ENCODE measurements around the gene BTN1A1. TPM values are rescaled to one million over a fixed set of nuclear protein-coding genes. Genes with fewer than 3 reads are reported as not detected.

Gene BTN1A1
- total and polyA plus RNA-seq, 9 of the 15 experiments (the other 6 are each of a cell fraction or from before 2014, with no cell fraction given), result 0.01 to 0.15 (median 0.06) TPM; not detected in 4

- TF ChIP-seq CHCHD3 (CRISPR knock-in tag; IDR thresholded peaks at IDR 0.05) (no peak), TGIF2 (CRISPR knock-in tag; IDR thresholded peaks at IDR 0.05) (no peak), MTA3 (IDR thresholded peaks at IDR 0.05; ENCODE audit: borderline replicate concordance) (peak; percentile 96), TRIM28 (IDR thresholded peaks at IDR 0.05) (no peak; the same call in 1 of the 2 replicates), KLF13 (tag; IDR thresholded peaks at IDR 0.05; ENCODE audit: borderline replicate concordance, low read depth) (peak; percentile 54; the same call in 1 of the 2 replicates), ZNF197 (CRISPR knock-in tag; IDR thresholded peaks at IDR 0.05; ENCODE audit: low read depth) (0 out of 2 replicates have a peak, but pooled peaks have one; percentile 80), ZNF75A (CRISPR knock-in tag; IDR thresholded peaks at IDR 0.05) (no peak), DEAF1 (CRISPR knock-in tag; IDR thresholded peaks at IDR 0.05) (no peak), PHB (CRISPR knock-in tag; IDR thresholded peaks at IDR 0.05) (no peak), U2AF1 (optimal IDR thresholded peaks at IDR 0.05; ENCODE audit: low read depth, low read length) (no peak), SNIP1 (IDR thresholded peaks at IDR 0.05; ENCODE audit: low read depth) (no peak), BRD9 (IDR thresholded peaks at IDR 0.05; ENCODE audit: low read depth, partially characterized antibody) (peak; percentile 95), ZMIZ1 (IDR thresholded peaks at IDR 0.05; ENCODE audit: low read depth in 2 of 2, low read length in 2 of 2) (0 out of 4 replicates have a peak, but pooled peaks of 1 of the 2 experiments have one; percentile 29), KLF16 (IDR thresholded peaks at IDR 0.05) (no peak), BACH1 (tag; IDR thresholded peaks at IDR 0.05) (no peak; the same call in 1 of the 2 replicates), BDP1 (IDR thresholded peaks at IDR 0.05; ENCODE audit: insufficient read depth, insufficient read length) (peak; percentile 74), USF1 (CRISPR knock-in tag; IDR thresholded peaks at IDR 0.05) (peak; percentile 85), ERF (CRISPR knock-in tag; IDR thresholded peaks at IDR 0.05) (no peak), HDAC3 (IDR thresholded peaks at IDR 0.05; ENCODE audit: borderline replicate concordance, partially characterized antibody) (no peak), SFPQ (IDR thresholded peaks at IDR 0.05; ENCODE audit: low read depth, low read length) (no peak), ZNF212 (CRISPR knock-in tag; IDR thresholded peaks at IDR 0.05) (no peak), SIN3B (IDR thresholded peaks at IDR 0.05; ENCODE audit: low read depth) (no peak)
Observed at GRCh38 chr6:26537160-26537845, 37.2 kb downstream of the BTN1A1 start (continued).
